ENCODE results near the gene TWSG1. TPM values are rescaled to one million over a fixed set of nuclear protein-coding genes. Genes with fewer than 3 reads are reported as not detected.

Gene TWSG1
- total and polyA plus RNA-seq, 2 donors (not counting 3 experiments of a cell fraction or from before 2014, with no cell fraction given): 52.4 to 57.4 TPM

- peaks cover 5% of the 10 kb centered on the region in 2 experiments for H3K36me3 ChIP-seq (ENCODE audit: control insufficient read depth in 2 of 2, extremely low read depth in 1 of 2, insufficient read depth in 2 of 2, low read length in 2 of 2)
- TF ChIP-seq POLR2A (IDR thresholded peaks at IDR 0.05; ENCODE audit: low read depth, low read length) (no peak), FOS (IDR thresholded peaks at IDR 0.05; ENCODE audit: borderline replicate concordance, insufficient read depth, low read length) (no peak), JUN (IDR thresholded peaks at IDR 0.05; ENCODE audit: borderline replicate concordance, insufficient read depth, insufficient read length, low read depth) (no peak), EZH2 (IDR thresholded peaks at IDR 0.05; ENCODE audit: borderline replicate concordance, low read depth, low read length, severe bottlenecking) (no peak), MYC (IDR thresholded peaks at IDR 0.05; ENCODE audit: low read depth, low read length) (no peak), GATA2 (IDR thresholded peaks at IDR 0.05; ENCODE audit: insufficient read depth, insufficient read length, low read depth, low read length) (no peak), CTCF (IDR thresholded peaks at IDR 0.05; ENCODE audit: extremely low read depth in 1 of 2, insufficient read depth in 1 of 2, low read depth in 1 of 2, low read length in 2 of 2) (no peak), POLR2AphosphoS5 (IDR thresholded peaks at IDR 0.05; ENCODE audit: insufficient read depth, low read depth, low read length) (no peak), MAX (IDR thresholded peaks at IDR 0.05; ENCODE audit: insufficient read depth, insufficient read length) (no peak)
- intact Hi-C loops (cut with micrococcal nuclease): no loop called here
- H3K79me2 ChIP-seq (ENCODE audit: control insufficient read depth, insufficient read depth, low read length): no peaks in the 10 kb centered on the region
- H3K27me3 ChIP-seq (ENCODE audit: control insufficient read depth in 2 of 2, insufficient read depth in 2 of 2, low read length in 2 of 2): no peaks in the 10 kb centered on the region
- no peaks in the 10 kb centered on the region for H3K4me1 ChIP-seq (ENCODE audit: control insufficient read depth, extremely low read depth, insufficient read depth, low read length)
- ChIA-PET POLR2A (no interaction called here), CTCF (interaction anchor here (0.6 to 2.0 kb wide), 4 partner anchors 13 to 123 kb away, joined by 3 to 8 read pairs (median 4); no protein-coding TSS in a partner anchor)
- H3K9me3 ChIP-seq (replicated peaks; ENCODE audit: control insufficient read depth, insufficient read depth, low read length): no peaks in the 10 kb centered on the region
- H3K4me2 ChIP-seq (ENCODE audit: insufficient read depth, low read length): no peak overlapping the region
- no peak overlapping the region for H2AFZ ChIP-seq (ENCODE audit: low read depth, low read length)
- H3K9me1 ChIP-seq (replicated peaks; ENCODE audit: control insufficient read depth, extremely low read depth, insufficient read depth, low read length): no peaks in the 10 kb centered on the region
- H3K4me3 ChIP-seq (replicated peaks in 1 of 3; ENCODE audit: insufficient read depth in 1 of 3, low read depth in 1 of 3, low read length in 3 of 3): no peak overlapping the region
- no TSS peak for BruUV-seq (replicated peaks)
- FAIRE-seq (no peak), DNase-seq (ENCODE audit: low read depth, low spot score) (no peak)
- H3K27ac ChIP-seq (ENCODE audit: insufficient read depth, low read depth, low read length): no peak overlapping the region
- no peak overlapping the region for H3K9ac ChIP-seq (replicated peaks; ENCODE audit: extremely low read depth, insufficient read depth, low read length)
- no peaks in the 10 kb centered on the region for H4K20me1 ChIP-seq (replicated peaks; ENCODE audit: control insufficient read depth, extremely low read depth, insufficient read depth, low read length)
- dilution Hi-C loops (cut with MboI; ENCODE audit: extremely low pct_ligation_motif_present, low sequenced_read_pairs): no loop called here
Measured at GRCh38 chr18:9394046-9394445, 59.5 kb downstream of the TWSG1 start.
